CD4-positive, alpha-beta memory T cell (primary cell): ENCODE measurements around the gene STAT4. TPM values are rescaled to one million over a fixed set of nuclear protein-coding genes. Genes with fewer than 3 reads are reported as not detected.

Experiments
- CTCF ChIA-PET: fragments of 350-600 bp; sonication (Branson Sonifier 250); formaldehyde crosslinking; loops from one replicate; lab custom pipeline; 2021; ENCODE audit warnings: inconsistent platforms; ENCODE audit not compliant: partially characterized antibody; lab: Charles Lee
- POLR2A ChIA-PET: fragments of 350-600 bp; sonication (Branson Sonifier 250); formaldehyde crosslinking; loops from one replicate; lab custom pipeline; 2021; ENCODE audit not compliant: partially characterized antibody; lab: Charles Lee
- DNase-seq, 5 donors: peaks; one replicate each; pipeline versions ENCODE4 v3.0.0 to v3.0.0-alpha.2; 2020 to 2022; ENCODE audit warnings: mixed read lengths in 1 of 5
- H3K27ac ChIP-seq: one replicate; pipeline ENCODE4 v1.7.0; 2013; ENCODE audit warnings: low read depth, low read length
- H3K27me3 ChIP-seq: 2 replicates; pipeline ENCODE4 v1.7.0; 2013; ENCODE audit warnings: mild to moderate bottlenecking, low read length, moderate library complexity; ENCODE audit not compliant: insufficient read depth
- H3K36me3 ChIP-seq: 2 replicates; pipeline ENCODE4 v1.7.0; 2013; ENCODE audit warnings: mild to moderate bottlenecking, low read length, moderate library complexity; ENCODE audit not compliant: insufficient read depth
- H3K4me1 ChIP-seq: 2 replicates; pipeline ENCODE4 v1.7.0; 2013; ENCODE audit warnings: mild to moderate bottlenecking, low read length, moderate library complexity; ENCODE audit not compliant: insufficient read depth
- H3K4me3 ChIP-seq, 2 donors: one replicate each; pipeline ENCODE4 v1.7.0; 2013; ENCODE audit warnings: low read length in 2 of 2, mild to moderate bottlenecking in 1 of 2
- H3K9me3 ChIP-seq, 2 donors: one replicate each; pipeline ENCODE4 v1.7.0; 2013; ENCODE audit warnings: low read length in 2 of 2, control low read depth in 1 of 2; ENCODE audit not compliant: control insufficient read depth in 1 of 2
- H3K27ac Mint-ChIP-seq, 7 donors: one replicate each; pipeline ENCODE4 v1.8.0; 2020 to 2021; ENCODE audit warnings: mixed read lengths in 7 of 7, mild to moderate bottlenecking in 6 of 7, inconsistent platforms in 3 of 7, moderate library complexity in 3 of 7
- H3K27me3 Mint-ChIP-seq, 2 donors: one replicate each; pipeline ENCODE4 v1.8.0; 2020 to 2021; ENCODE audit warnings: mixed read lengths in 2 of 2
- H3K36me3 Mint-ChIP-seq, 2 donors: one replicate each; pipeline ENCODE4 v1.8.0; 2020 to 2021; ENCODE audit warnings: mixed read lengths in 2 of 2, inconsistent platforms in 1 of 2, mild to moderate bottlenecking in 1 of 2
- H3K4me1 Mint-ChIP-seq, 4 donors: one replicate each; pipeline ENCODE4 v1.8.0; 2020 to 2021; ENCODE audit warnings: mixed read lengths in 4 of 4, mild to moderate bottlenecking in 1 of 4
- H3K4me3 Mint-ChIP-seq, 8 donors: one replicate each; pipeline ENCODE4 v1.8.0; 2020 to 2021; ENCODE audit warnings: mixed read lengths in 8 of 8, mild to moderate bottlenecking in 7 of 8, moderate library complexity in 6 of 8, inconsistent platforms in 3 of 8
- H3K9me3 Mint-ChIP-seq, 8 donors: one replicate each; pipeline ENCODE4 v1.8.0; 2020 to 2021; ENCODE audit warnings: mixed read lengths in 8 of 8, mild to moderate bottlenecking in 5 of 8, inconsistent platforms in 3 of 8, moderate library complexity in 1 of 8
- intact Hi-C: fragments of 100-400 bp; cut with micrococcal nuclease; formaldehyde crosslinking; loops from one replicate; pipeline ENCODE4 v1.15.1; 2023
- polyA plus RNA-seq, 2 donors: library from polyadenylated mRNA; unstranded; fragments of 300-500 nt; fragmentation: Illumina TruSeq; gene quantifications; one replicate each; pipeline ENCODE4 v1.2.3, GENCODE V29; 2021
- total RNA-seq, 2 experiments: library from RNA; stranded (reverse); gene quantifications; one replicate each; pipeline ENCODE4 v1.2.3, GENCODE V29; 2021

STAT4 gene
- total and polyA plus RNA-seq, 4 experiments from 2014 or later, result 69.7 to 119 (median 95.3) TPM

DNA sequence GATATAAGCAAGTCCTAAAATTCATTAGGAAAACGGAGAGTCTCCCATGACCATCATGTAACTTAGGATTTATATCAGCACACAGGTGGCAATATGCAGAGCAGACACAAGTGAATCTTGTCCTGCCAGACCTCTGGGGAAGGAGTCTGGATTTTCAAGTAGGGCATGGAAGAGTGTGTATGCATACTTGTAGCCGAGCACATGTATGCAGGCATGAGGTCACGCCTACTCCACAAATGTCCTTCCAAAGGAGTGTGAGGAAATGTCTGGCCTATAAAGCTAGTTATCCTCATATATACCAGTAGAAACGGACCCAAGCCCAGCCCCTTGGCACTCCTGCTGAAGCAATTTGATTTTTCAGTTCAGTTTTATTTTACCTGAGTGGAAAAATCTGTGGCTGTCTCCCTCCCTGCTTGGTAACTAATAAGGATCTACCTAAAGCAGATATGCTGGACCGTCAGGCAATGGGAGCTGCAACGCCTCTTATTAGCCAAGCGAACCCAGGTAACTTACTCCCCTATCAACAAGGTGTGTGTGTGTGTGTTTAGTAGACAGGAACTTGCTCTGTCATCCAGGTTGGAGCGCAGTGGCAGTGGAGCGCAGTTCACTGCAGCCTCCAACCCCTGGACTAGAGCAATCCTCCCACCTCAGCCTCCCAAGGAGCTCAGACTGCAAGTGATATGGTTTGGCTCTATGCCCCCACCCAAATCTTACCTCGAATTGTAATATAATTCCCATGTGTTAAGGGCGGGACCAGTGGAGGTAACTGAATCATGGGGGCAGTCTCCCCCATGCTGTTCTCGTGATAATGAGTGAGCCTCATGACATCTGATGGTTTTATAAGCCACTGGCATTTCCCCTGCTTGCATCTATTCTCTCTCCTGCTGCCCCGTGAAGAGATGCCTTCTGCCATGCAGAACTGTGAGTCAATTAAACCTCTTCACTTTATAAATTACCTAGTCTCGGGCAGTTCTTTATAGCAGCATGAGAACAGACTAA is 139.6 kb downstream of the STAT4 start:
- Histone ChIP-seq H3K27ac (peak overlapping the region; percentile 89), H3K27me3 (no peaks in the 10 kb centered on the region), H3K4me1 (peaks cover 85% of the 10 kb centered on the region), H3K9me3 (no peaks in the 10 kb centered on the region), H3K36me3 (peaks cover 46% of the 10 kb centered on the region), H3K4me3 (peak overlapping the region; percentile 32 to 95)
- DNase-seq, result peak in 1 of 5 donors; percentile 57
- Mint-ChIP-seq H3K4me1 (peaks cover 32 to 55% (median 39%) of the 10 kb centered on the region in 4 donors), H3K27ac (peak overlapping the region in 6 of 7 donors; percentile 76 to 91 (median 82)), H3K4me3 (no peak overlapping the region), H3K27me3 (no peaks in the 10 kb centered on the region), H3K36me3 (peaks cover 43 to 51% of the 10 kb centered on the region in 2 donors), H3K9me3 (peaks cover 0 to 4% (median 0%) of the 10 kb centered on the region in 8 donors)
- POLR2A ChIA-PET, result interaction anchor here (0.7 to 6.7 kb wide), 12 partner anchors 7 to 1105 kb away, joined by 3 to 155 read pairs (median 14); partner anchors contain the start of genes GLS and STAT4
- CTCF ChIA-PET, result interaction anchor here (1.2 to 4.2 kb wide), 7 partner anchors 9 to 161 kb away, joined by 3 to 28 read pairs (median 7); no protein-coding TSS in a partner anchor
- intact Hi-C loops, result loop anchor here (10.0 kb wide), 4 partner anchors 366 to 1346 kb away; partner anchors contain the start of genes ASNSD1, MFSD6, NAB1 and ORMDL1

GRCh38 chr2:191009541-191010374 is 141.0 kb downstream of the STAT4 start:
- Histone ChIP-seq H3K27me3 (no peaks in the 10 kb centered on the region), H3K36me3 (peaks cover 60% of the 10 kb centered on the region), H3K4me3 (no peak overlapping the region), H3K27ac (peak overlapping the region; percentile 27), H3K9me3 (no peaks in the 10 kb centered on the region), H3K4me1 (peaks cover 87% of the 10 kb centered on the region)
- H3K36me3 Mint-ChIP-seq, result peaks cover 57 to 64% of the 10 kb centered on the region in 2 donors
- H3K27ac Mint-ChIP-seq, result peak overlapping the region in 5 of 7 donors; percentile 17 to 89 (median 76)
- H3K4me3 Mint-ChIP-seq, result peak overlapping the region; percentile 22 to 63 (median 50)
- no peak for DNase-seq
- H3K4me1 Mint-ChIP-seq, result peaks cover 35 to 69% (median 47%) of the 10 kb centered on the region in 4 donors
- peaks cover 0 to 4% (median 0%) of the 10 kb centered on the region in 8 donors for H3K9me3 Mint-ChIP-seq
- ChIA-PET CTCF (interaction anchor here (1.0 to 1.5 kb wide), 2 partner anchors 10 to 20 kb away, joined by 3 to 4 read pairs; no protein-coding TSS in a partner anchor), POLR2A (interaction anchor here (4.0 to 6.7 kb wide), 2 partner anchors 11 to 17 kb away, joined by 38 to 155 read pairs; no protein-coding TSS in a partner anchor)
- intact Hi-C loops, result loop anchor here (2.0 to 10.0 kb wide), 5 partner anchors 13 to 1345 kb away; partner anchors contain the start of genes ASNSD1, MFSD6, NAB1 and ORMDL1
- no peaks in the 10 kb centered on the region for H3K27me3 Mint-ChIP-seq

GRCh38 chr2:191008286-191008685 is 142.5 kb downstream of the STAT4 start:
- Histone ChIP-seq H3K27me3 (no peaks in the 10 kb centered on the region), H3K36me3 (peaks cover 75% of the 10 kb centered on the region), H3K4me3 (no peak overlapping the region), H3K27ac (peak overlapping the region; percentile 15), H3K4me1 (peaks cover 85% of the 10 kb centered on the region), H3K9me3 (no peaks in the 10 kb centered on the region)
- ChIA-PET CTCF (interaction anchor here (0.8 to 1.7 kb wide), 6 partner anchors 11 to 20 kb away, joined by 3 to 6 read pairs (median 4); no protein-coding TSS in a partner anchor), POLR2A (interaction anchor here (0.9 to 1.9 kb wide), 5 partner anchors 11 to 128 kb away, joined by 3 to 16 read pairs (median 6); partner anchors contain the start of gene GLS)
- H3K4me3 Mint-ChIP-seq, result peak overlapping the region; percentile 18 to 78 (median 50)
- H3K27me3 Mint-ChIP-seq, result no peaks in the 10 kb centered on the region
- peaks cover 0 to 8% (median 1%) of the 10 kb centered on the region in 8 donors for H3K9me3 Mint-ChIP-seq
- intact Hi-C loops, result loop anchor here (2.0 kb wide), 1 partner anchor 15 kb away; no protein-coding TSS in a partner anchor
- DNase-seq, result no peak
- peaks cover 41 to 83% (median 57%) of the 10 kb centered on the region in 4 donors for H3K4me1 Mint-ChIP-seq
- peaks cover 72 to 79% of the 10 kb centered on the region in 2 donors for H3K36me3 Mint-ChIP-seq
- H3K27ac Mint-ChIP-seq, result peak overlapping the region; percentile 16 to 90 (median 75)

GRCh38 chr2:191006997-191007783 is 143.6 kb downstream of the STAT4 start:
- peaks cover 86% of the 10 kb centered on the region for H3K4me1 ChIP-seq
- no peak for DNase-seq
- H3K4me1 Mint-ChIP-seq, result peaks cover 45 to 91% (median 65%) of the 10 kb centered on the region in 4 donors
- peaks cover 81 to 90% of the 10 kb centered on the region in 2 donors for H3K36me3 Mint-ChIP-seq
- H3K9me3 ChIP-seq, result no peaks in the 10 kb centered on the region
- peak overlapping the region; percentile 9 for H3K27ac ChIP-seq
- intact Hi-C loops, result no loop called here
- peak overlapping the region in 3 of 8 donors; percentile 18 to 66 (median 55) for H3K4me3 Mint-ChIP-seq
- CTCF ChIA-PET, result interaction anchor here (0.8 to 1.7 kb wide), 6 partner anchors 10 to 19 kb away, joined by 3 to 6 read pairs (median 4); no protein-coding TSS in a partner anchor
- H3K4me3 ChIP-seq, result no peak overlapping the region
- H3K27ac Mint-ChIP-seq, result peak overlapping the region; percentile 38 to 88 (median 67)
- H3K27me3 Mint-ChIP-seq, result no peaks in the 10 kb centered on the region
- POLR2A ChIA-PET, result interaction anchor here (0.9 to 1.9 kb wide), 6 partner anchors 10 to 127 kb away, joined by 3 to 16 read pairs (median 6); partner anchors contain the start of gene GLS
- H3K36me3 ChIP-seq, result peaks cover 86% of the 10 kb centered on the region
- H3K9me3 Mint-ChIP-seq, result peaks cover 0 to 8% (median 1%) of the 10 kb centered on the region in 8 donors
- H3K27me3 ChIP-seq, result no peaks in the 10 kb centered on the region

DNA sequence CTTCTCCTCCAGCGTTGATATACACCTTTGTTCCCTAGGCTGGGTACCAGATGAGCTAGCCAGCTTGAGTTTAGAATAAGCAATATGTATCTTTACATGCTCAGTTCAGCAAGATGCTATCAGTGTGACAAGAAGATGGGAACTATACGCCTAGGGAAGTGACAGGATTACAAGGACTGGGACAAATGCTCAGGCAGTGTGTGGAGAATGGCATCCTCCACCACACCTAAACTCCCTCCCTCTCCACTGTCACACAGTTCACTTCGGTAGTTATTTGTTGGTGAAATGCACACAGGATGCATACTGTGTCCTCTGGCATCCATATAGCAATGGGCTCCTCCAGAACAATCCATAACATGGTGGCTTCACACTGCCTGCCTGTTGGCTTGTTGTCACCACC is 144.5 kb downstream of the STAT4 start:
- no peaks in the 10 kb centered on the region for H3K9me3 ChIP-seq
- Mint-ChIP-seq H3K4me1 (peaks cover 46 to 90% (median 69%) of the 10 kb centered on the region in 4 donors), H3K27ac (peak overlapping the region; percentile 18 to 88 (median 56)), H3K9me3 (peaks cover 0 to 8% (median 1%) of the 10 kb centered on the region in 8 donors), H3K36me3 (peaks cover 82 to 93% of the 10 kb centered on the region in 2 donors), H3K4me3 (peak overlapping the region in 2 of 8 donors; percentile 5 to 31), H3K27me3 (no peaks in the 10 kb centered on the region)
- peaks cover 89% of the 10 kb centered on the region for H3K36me3 ChIP-seq
- intact Hi-C loops, result no loop called here
- peaks cover 87% of the 10 kb centered on the region for H3K4me1 ChIP-seq
- ChIA-PET CTCF (no interaction called here), POLR2A (interaction anchor here (1.0 to 4.8 kb wide), 2 partner anchors 7 to 14 kb away, joined by 5 to 35 read pairs; partner anchors contain the start of gene STAT1)
- no peaks in the 10 kb centered on the region for H3K27me3 ChIP-seq
- H3K4me3 ChIP-seq, result no peak overlapping the region
- no peak for DNase-seq
- H3K27ac ChIP-seq, result no peak overlapping the region
